Stimulated activated CD8-positive, alpha-beta memory T cell treated with anti-CD3 and anti-CD28 coated beads, Interleukin-2, amount 100 ng/mL, for 48 hours (primary cell): Measurements from ENCODE around the gene HSPB7.
"Not testable (repeated sequence)": the region's sequence is repeated elsewhere in the genome, so short reads cannot be mapped to it uniquely, and the experiment has no call there.

Experiments used
- DNase-seq, 2 donors: peaks; one replicate each; pipeline ENCODE4 v3.0.0-alpha.2; 2020; ENCODE audit warnings: low read depth in 2 of 2

The HSPB7 gene

GRCh38 chr1:16017461-16018303 is at the start of gene HSPB7:
Gene HSPB7 (minus strand): TSS chr1:16018043. CDS start chr1:16017963, 80 bp downstream.
- DNase-seq: no peak

DNA sequence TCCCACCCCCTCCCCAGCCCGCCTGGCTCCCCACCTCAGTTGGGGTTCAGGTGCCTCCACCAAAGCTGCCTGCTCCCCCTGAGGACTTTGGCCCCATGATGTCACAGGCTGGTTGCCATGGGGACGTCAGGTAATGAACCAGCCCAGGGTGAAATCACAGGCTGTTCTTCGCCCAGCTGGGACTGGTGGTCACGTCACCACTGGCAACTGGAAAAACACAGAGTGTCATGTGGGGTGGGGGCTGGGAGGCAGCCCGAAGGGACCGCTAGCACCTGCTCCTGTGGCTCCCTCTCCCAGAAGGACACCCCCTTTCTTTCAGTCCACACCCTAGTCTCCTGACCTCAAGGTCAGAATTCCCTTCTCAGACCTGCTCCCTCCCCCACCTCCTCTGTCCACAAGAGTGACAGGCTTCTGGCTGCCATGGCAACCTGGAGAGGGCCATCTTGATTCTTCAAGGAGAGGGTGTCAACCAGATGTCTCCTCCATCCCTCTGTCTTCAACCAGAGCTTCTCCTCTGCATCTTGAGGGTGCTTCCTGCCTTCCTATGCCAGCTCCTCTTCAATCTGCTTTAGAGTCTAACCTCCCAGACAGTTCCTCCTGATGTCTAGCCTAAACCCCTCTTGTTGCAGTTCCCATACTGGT is 49.4 kb upstream of the HSPB7 start:
- no peak for DNase-seq

DNA sequence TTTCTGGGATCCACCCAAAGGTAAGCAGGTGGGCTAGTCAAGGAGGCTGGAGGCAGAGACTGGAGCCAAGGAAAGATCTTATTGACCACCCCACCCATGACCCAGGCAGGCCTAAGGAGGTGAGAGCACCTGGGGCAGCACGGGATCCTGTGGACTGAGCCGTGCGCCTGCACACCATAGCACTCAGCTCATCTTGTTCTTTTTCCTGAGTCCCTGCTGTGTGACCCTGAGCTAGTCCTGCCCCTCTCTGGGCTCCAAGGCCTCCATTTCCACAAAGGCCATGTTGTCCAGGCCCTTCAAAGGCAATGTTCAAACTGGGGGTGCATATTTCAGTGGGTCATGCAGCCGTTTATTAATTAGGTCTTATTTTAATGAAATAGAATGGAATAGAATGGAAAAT is 48.4 kb upstream of the HSPB7 start:
- DNase-seq: no peak

GRCh38 chr1:16065269-16065576 is 47.4 kb upstream of the HSPB7 start:
- DNase-seq: no peak

GRCh38 chr1:16064536-16065268 is 46.9 kb upstream of the HSPB7 start:
- no peak for DNase-seq

DNA sequence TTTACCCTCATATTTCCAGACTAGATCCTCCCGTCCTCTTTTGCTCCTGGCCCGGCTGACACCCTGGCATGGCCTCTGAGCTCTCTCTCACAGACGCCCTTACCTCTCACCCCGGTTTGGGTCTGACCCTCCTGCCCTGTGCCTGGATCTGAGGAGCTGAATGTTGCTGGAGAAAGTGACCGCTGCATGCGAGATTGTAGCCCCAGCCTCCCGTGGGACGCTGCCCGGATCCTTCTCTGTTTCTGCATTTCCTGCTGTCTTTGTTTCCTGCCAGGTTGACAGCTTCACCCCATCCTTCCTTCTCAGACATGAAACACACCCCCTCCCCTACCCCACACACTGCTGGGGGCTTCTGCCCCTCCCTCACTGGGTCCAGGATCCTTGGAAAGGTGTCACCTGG is 46.1 kb upstream of the HSPB7 start:
- no peak for DNase-seq

DNA sequence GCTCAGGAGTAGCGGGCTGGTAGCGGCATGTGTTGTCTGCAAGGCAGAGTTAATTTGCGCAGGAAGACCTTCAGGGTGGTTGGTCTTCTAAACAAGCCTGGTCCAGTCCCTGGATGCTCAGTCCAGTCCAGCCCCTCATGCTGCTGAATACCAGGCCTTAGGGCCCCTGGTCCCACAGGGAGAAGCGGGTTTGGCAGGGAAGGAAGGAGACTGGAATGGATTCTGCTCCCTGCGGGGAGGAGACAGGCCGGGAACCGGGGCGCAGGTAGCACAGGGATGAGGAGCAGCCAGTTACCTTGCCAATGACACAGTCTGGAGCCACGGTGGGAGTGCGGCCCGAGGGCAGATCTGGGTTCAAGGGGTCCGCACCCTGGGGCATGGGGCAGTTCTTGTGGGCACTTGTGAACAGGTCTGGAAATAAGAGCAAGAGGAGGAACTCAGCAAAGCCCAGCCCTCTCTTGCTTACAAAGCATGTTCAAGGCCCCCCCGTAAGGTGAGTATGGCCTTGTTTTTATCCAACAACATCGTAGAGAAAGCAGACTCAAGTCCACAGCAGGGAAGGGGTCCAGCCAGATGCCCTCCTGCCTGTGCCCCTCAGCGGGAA is 45.5 kb upstream of the HSPB7 start:
- DNase-seq: no peak

GRCh38 chr1:16062687-16063075 is 44.8 kb upstream of the HSPB7 start:
- not testable (repeated sequence) for DNase-seq

GRCh38 chr1:16061989-16062686 is 44.3 kb upstream of the HSPB7 start:
- not testable (repeated sequence) for DNase-seq

GRCh38 chr1:16061266-16061665 is 43.4 kb upstream of the HSPB7 start:
- no peak for DNase-seq

DNA sequence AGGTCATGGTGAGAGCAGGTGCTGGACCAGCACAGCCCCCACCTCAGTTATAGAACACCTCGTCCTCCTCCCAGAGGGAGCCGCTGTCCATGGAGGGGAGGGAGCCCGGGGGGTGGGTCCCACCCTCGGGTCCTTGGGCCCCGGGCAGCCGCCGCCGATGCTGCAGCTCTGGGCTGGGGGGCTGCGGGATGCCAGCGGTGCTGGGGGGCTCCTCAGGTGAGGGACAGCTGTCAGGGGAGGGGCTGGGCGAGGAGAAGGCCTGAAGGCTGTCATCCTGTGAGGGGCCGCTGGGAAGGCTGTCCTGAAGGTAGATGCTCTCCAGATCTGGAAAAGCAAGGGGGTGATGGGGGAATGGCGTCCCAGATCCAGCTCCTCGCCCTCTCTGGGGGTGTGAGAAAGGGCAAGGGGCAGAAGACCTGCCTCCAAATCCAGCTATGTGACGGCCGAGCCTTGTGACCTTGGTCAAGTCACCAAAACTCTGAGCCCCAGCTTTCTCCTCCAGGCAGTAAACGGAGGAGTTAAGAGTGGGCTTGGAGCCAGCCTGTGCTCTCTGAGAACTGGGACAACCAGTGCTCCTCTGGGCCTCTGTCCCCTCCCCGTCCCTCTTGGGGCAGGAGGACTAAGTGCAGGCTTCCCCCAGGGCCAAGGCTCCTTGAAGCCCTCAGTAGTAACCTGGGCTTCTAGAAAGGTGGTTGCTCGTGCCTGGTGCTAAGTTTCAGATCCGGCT is 40.7 kb upstream of the HSPB7 start:
- not testable (repeated sequence) for DNase-seq

DNA sequence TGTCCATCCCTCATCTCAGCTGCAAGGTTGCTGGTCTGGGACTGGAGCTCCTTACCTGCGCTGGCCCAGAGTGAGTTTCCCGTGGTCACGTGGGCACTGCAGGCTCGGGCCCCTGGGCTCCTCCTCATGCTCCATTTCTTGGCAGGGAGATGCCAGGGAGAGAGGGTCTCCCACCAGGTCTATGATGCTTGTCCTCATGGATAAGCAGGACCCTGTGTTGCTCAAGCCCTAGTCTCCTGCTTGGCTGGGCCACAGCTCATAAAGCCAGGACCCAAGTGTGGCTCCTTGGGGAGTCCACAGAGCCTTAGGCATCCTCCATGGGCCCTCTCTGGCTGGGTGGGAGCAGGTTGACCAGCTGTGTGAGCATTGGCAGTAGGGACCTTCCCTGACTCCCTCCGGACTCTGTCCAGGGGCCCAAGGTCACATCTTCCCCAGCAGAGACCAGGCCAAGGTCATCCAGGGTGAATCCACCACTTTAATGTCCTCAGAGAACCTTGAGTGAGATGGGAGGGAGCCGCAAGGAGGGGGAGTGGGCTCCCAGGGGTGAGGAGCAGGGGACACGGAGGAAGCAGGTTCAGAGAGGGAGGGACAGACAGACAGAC is 39.6 kb upstream of the HSPB7 start:
- not testable (repeated sequence) for DNase-seq

DNA sequence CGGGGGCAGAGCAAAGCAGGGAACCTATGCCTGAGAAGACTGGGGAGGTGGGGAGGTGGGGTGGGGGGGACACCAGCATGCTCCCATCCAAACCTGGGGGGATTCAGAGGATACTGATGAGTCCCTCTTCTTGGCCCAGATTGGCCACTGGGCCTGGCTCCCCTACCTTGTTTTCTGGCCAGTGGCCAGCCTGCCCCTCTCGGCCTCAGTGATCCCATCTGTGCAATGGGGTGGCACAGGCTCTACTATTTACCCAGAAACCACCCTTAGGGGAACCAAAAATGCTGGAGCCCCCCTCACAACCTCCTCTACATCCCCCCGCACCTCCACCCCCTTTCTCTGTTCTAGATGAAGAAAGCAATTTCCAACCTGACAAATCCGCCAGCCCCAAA is 38.7 kb upstream of the HSPB7 start:
- not testable (repeated sequence) for DNase-seq

DNA sequence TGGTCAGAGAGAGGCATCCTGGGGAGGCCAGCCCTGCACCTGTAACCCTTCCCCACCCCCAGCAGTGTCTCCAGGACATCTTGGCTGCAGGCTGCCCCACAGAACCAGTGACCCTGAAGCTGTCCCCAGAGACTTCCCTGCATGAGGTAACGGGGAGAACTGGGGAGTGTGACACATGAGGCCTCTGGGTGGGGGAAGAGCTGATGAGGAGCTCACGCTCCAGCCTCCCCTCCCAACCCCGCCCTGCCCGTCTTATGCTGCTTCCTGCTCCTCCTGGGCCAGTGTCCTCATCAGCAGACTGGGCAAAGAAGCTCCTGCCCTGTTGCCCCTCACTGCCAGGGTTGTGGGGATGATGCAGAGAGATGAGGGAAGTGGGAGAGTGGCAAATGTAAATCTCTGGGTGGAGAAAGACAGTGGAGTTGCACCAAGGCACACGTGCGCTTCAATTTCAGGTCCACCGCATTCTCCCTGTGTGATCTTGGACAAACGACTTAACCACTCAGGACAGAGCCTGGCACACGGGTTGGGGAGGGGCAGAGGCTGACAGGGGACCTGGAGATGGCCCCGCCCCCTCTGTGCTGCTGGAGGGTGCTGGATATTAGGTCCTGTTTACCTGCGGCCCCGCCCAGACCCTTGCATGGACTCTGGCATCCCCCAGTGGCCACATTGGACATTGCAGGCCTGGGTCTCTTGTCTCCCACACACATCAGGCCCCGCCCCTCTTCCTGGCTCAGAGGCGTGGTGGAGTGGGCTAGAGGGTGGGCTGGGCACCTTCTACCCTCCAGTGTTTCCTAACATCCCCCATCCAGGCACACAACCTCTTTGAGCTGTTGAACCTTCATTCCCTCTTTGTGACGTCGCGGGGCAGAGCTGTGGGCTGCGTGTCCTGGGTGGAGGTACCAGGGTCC is 38.0 kb upstream of the HSPB7 start:
- DNase-seq: peak; percentile 80 to 90

DNA sequence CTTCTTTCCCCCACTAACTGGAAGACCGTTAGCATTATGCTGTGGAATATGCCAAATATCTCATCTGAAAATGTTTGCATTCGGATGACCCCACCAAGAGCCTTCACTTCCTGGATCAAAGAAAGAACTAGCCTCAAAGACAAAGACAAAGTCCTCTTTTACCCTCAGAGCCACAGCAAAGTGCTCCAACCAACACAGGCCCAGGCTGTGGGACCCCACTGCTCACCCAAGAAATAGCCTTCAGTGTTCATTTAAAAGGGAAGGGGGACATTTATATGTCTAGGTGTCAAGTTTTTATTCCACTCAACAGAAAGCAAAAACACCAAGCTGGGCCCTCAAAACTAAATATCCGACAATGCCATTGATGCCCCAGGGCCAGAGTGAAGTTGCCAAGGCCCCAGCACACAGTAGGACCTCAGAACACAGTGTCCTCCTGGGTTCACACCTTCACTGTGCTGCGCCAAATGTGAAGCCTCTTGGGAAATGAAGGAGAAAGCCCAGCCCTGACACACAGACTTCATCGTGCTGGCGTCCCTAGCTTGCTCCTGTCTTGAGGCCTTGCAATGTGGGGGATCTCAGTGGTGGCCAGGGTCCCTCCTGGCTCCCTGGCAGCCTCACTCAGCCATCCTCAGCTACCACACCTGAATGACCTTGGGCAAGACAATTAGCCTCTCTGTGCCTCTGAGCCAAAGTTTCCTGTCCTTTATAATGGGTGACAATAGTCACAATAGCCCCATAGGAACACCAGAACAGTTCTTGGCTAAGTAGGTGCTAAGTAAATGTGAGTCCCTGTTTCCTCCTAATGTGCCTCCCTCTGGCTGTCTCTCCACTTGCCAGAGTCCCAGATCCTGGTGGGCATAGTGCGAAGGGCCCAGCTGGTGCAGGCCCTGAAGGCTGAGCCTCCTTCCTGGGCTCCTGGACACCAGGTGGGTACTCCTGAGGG is 37.0 kb upstream of the HSPB7 start:
- no peak for DNase-seq

DNA sequence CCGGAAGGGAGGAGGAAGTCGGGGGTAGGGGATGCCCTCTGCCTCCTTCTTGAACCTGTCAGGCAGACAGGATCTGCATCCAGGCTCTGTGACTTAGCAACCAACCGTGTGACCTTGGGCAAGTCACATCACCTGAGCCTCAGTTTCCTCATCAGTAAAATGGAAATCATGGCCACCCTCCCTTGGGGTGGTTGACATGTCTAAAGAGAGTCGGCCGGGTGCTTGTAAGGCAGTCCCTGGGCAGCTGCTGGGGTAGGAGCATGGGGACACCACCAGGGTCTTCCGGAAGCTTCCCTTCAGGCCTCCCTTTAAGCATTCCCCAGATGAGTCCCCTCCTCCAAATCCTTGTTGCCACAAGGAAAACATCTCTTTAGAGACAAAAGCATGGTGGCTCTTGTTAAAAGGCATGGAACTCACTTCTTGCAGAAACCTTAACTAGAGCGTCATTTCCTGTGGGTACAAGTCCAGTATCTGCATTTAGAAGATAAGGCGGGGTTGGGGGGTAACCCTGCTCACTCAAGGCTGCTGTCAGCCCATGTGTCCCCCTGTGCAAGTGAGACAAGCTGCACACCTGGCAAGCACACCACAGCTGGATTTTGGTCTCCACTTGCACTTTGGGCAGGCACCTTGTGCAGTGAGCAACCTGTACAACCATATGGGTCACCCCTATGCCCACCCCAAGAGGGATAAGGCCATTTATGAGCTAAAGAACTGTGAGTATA is 36.1 kb upstream of the HSPB7 start:
- DNase-seq: no peak

DNA sequence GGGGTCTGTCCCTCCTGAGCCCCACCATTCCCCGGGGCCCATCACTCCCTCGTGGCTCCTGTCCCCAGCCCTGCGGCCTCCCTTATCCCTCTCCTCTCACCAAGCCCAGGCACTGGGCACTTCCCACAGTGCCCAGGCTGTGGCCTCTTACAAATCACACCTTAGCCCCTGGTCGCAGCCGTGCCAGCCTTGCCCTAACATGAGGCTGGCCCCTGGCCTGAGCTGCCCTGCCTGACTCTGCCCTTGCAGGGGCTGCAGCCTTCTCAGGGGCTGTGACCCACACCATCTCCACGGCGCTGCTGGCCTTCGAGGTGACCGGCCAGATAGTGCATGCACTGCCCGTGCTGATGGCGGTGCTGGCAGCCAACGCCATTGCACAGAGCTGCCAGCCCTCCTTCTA is 34.1 kb upstream of the HSPB7 start:
- not testable (repeated sequence) for DNase-seq

GRCh38 chr1:16051039-16051438 is 33.2 kb upstream of the HSPB7 start:
- no peak for DNase-seq
